Measurements from ENCODE around the gene TMEM131L.

- TF ChIP-seq CTCF (IDR thresholded peaks at IDR 0.05), result no peak
- no peak for TF ChIP-seq MAX (IDR thresholded peaks at IDR 0.05)
- no peak for TF ChIP-seq ZFP36 (IDR thresholded peaks at IDR 0.05; ENCODE audit: borderline replicate concordance, partially characterized antibody)
- TF ChIP-seq JUN (IDR thresholded peaks at IDR 0.05), result no peak
- TF ChIP-seq POLR2AphosphoS2 (conservative IDR thresholded peaks at IDR 0.05; ENCODE audit: low read length), result no peak
- no peak for TF ChIP-seq FOSL2 (IDR thresholded peaks at IDR 0.05)
- TF ChIP-seq FOSL2 (CRISPR knock-in tag; IDR thresholded peaks at IDR 0.05), result no peak
- no peak for TF ChIP-seq CEBPB (IDR thresholded peaks at IDR 0.05)
These were observed 75.4 kb downstream of the TMEM131L start for GRCh38 chr4:153541456-153542096.

Measured in A549 (cell line).